T-helper 22 cell (primary cell): Measurements from ENCODE around the gene PATE2.

Experiments used
- DNase-seq: peaks from one replicate; pipeline ENCODE4 v3.0.0-alpha.2; 2020; ENCODE audit warnings: low read depth

Gene PATE2

GRCh38 chr11:125778728-125779127, at the start of gene PATE2:
Gene PATE2 (minus strand): TSS chr11:125778828. CDS start chr11:125778773, 55 bp downstream.
- DNase-seq, result no peak

- no peak for DNase-seq
Measured at GRCh38 chr11:125807909-125808308, 29.3 kb upstream of the PATE2 start.

GRCh38 chr11:125802387-125802786, 23.8 kb upstream of the PATE2 start:
- DNase-seq, result no peak

GRCh38 chr11:125799808-125800207, 21.2 kb upstream of the PATE2 start:
- no peak for DNase-seq

GRCh38 chr11:125797641-125798040, 19.0 kb upstream of the PATE2 start:
- DNase-seq, result no peak

GRCh38 chr11:125790825-125791224, 12.2 kb upstream of the PATE2 start:
- DNase-seq, result no peak

- DNase-seq, result no peak
Measured at GRCh38 chr11:125787827-125788226, 9.2 kb upstream of the PATE2 start, which contains the start of gene PATE3. Gene PATE3 (plus strand): TSS chr11:125788127. CDS start chr11:125788152, 25 bp downstream.

GRCh38 chr11:125784678-125785077, 6.0 kb upstream of the PATE2 start:
- DNase-seq, result no peak

GRCh38 chr11:125777309-125777708, 1.3 kb downstream of the PATE2 start:
- DNase-seq, result no peak

GRCh38 chr11:125773516-125773915, 5.1 kb downstream of the PATE2 start:
- DNase-seq, result no peak

- no peak for DNase-seq
Measured at GRCh38 chr11:125772834-125773505, 5.7 kb downstream of the PATE2 start.

GRCh38 chr11:125770583-125770982, 8.0 kb downstream of the PATE2 start:
- DNase-seq, result no peak

GRCh38 chr11:125768336-125769046, 10.1 kb downstream of the PATE2 start:
- DNase-seq, result no peak

GRCh38 chr11:125766251-125766650, 12.4 kb downstream of the PATE2 start:
- DNase-seq, result no peak

- no peak for DNase-seq
Measured at GRCh38 chr11:125763483-125763882, 15.1 kb downstream of the PATE2 start.

GRCh38 chr11:125762445-125762844, 16.2 kb downstream of the PATE2 start:
- no peak for DNase-seq

GRCh38 chr11:125756050-125756449, 22.6 kb downstream of the PATE2 start:
- no peak for DNase-seq

- DNase-seq, result no peak
Measured at GRCh38 chr11:125750629-125751028, 28.0 kb downstream of the PATE2 start.

GRCh38 chr11:125745979-125746378, 32.6 kb downstream of the PATE2 start, which contains the start of gene PATE1:
Gene PATE1 (plus strand): TSS chr11:125746279. CDS start chr11:125746305, 26 bp downstream.
- DNase-seq, result no peak

- DNase-seq, result no peak
Measured at GRCh38 chr11:125743681-125744080, 34.9 kb downstream of the PATE2 start.

- DNase-seq, result no peak
Measured at GRCh38 chr11:125740617-125741016, 38.0 kb downstream of the PATE2 start.

- no peak for DNase-seq
Measured at GRCh38 chr11:125728969-125729368, 49.7 kb downstream of the PATE2 start.
